Stimulated activated CD4-positive, alpha-beta T cell treated with anti-CD3 and anti-CD28 coated beads, Interleukin-1b, Interleukin-23, amount 100 ng/mL, for 24 hours (primary cell): ENCODE results near the gene BCL10.

Source experiments
- DNase-seq, 4 experiments: peaks; one replicate each; pipeline ENCODE4 v3.0.0-alpha.2; 2020; ENCODE audit warnings: low read depth in 4 of 4, low spot score in 1 of 4

BCL10 gene

GRCh38 chr1:85300140-85300539, 23.7 kb upstream of the BCL10 start:
- DNase-seq = no peak

- peak in 3 of 4 experiments; percentile 36 to 58 (median 57) for DNase-seq
These were observed 21.6 kb upstream of the BCL10 start for GRCh38 chr1:85297855-85298629.

GRCh38 chr1:85297538-85297854, 21.1 kb upstream of the BCL10 start:
- DNase-seq = no peak

DNA sequence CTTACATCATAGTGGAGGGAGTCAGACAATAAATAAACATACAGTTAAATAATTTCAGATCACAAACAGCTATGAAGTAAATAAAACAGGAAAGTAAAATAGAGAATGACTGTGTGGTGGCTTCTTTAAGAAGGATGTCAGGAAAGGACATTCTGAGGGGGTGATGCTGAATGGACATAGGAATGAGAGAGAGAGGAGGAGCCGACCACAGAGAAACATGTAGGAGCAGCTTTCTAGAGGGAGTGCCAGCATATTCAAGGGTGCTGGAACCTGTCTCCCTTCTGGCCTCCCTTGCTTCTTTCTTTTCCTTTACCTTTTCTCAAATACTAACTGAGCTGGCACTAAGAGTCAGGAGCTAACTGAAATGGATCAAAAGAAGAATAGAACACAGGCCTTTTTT, 20.5 kb upstream of the BCL10 start:
- no peak for DNase-seq

- no peak for DNase-seq
These were observed 19.2 kb upstream of the BCL10 start for GRCh38 chr1:85295654-85296053.

GRCh38 chr1:85295006-85295431, 18.6 kb upstream of the BCL10 start:
- DNase-seq = no peak

GRCh38 chr1:85290826-85291225, 14.4 kb upstream of the BCL10 start:
- no peak for DNase-seq

DNA sequence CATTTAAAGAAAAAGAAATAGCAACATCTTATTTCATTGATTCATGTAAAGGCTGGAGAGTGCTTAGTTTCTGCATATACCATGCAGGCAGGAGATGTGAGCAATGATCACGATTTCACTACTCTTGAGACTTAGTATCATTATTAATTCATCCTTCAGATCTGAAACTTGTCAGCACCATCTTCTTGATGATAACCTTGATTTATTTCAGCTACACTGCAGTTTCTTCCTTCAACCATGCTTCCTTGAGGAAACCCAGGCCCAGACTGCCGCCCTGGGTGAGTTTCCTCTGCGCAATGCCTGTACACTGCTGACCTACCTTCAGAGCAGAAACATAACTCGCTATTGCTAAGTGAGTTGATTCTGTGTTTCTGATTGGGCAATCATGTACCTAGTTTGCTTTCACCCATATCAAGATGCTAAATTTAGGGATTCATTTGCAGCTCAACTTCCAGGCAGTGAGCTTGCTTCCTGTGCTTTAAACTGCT, 13.5 kb upstream of the BCL10 start:
- no peak for DNase-seq

DNA sequence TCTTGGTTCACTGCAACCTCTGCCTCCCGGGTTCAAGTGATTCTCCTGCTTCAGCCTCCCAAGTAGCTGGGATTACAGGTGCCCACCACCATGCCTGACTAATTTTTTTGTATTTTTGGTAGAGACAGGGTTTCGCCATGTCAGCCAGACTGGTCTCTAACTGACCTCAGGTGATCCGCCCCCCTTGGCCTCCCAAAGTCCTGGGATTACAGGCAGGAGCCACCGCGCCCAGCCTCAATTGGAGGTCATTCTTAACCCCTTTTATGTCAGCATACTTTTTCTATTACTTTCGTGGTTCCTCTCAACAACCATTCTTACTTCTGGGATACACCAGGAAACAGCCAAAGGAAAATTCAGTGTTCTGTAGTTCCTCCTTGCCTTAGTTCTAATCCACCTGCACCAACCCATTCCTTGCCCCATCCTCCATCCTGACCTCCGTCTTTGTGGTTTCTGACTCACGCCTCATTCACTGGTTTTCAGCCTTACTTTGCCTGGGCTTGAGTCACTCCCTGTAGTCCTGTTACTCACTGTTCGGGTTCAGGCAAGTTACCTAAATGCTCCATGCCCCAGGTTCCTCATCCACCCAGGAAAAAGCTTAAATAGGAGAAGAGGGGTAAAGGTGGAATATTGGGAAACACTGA, 12.9 kb upstream of the BCL10 start:
- DNase-seq = no peak

GRCh38 chr1:85284202-85284601, 7.8 kb upstream of the BCL10 start:
- DNase-seq = no peak

- no peak for DNase-seq
These were observed 7.2 kb upstream of the BCL10 start for GRCh38 chr1:85283475-85284199.

GRCh38 chr1:85282424-85282823, 6.0 kb upstream of the BCL10 start:
- DNase-seq = no peak

DNA sequence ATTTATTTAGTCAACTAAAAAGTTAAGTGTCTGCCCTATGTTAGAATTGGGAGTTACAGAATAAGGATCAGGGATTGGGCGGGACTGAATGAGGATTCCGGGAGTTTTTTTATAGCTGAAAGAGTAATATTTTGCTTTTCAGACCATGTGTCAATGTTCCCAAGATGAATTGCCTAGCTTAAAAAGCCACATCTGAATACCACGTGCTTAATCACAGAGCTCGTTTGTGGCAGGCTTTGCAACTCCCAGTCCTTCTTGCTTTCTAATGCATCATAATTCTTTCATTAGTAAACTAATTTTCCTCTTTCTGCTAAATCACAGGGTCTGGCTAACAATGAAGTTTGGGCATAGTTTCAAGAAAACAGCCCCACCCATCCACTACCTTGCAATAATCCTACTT, 4.2 kb upstream of the BCL10 start:
- no peak for DNase-seq

DNA sequence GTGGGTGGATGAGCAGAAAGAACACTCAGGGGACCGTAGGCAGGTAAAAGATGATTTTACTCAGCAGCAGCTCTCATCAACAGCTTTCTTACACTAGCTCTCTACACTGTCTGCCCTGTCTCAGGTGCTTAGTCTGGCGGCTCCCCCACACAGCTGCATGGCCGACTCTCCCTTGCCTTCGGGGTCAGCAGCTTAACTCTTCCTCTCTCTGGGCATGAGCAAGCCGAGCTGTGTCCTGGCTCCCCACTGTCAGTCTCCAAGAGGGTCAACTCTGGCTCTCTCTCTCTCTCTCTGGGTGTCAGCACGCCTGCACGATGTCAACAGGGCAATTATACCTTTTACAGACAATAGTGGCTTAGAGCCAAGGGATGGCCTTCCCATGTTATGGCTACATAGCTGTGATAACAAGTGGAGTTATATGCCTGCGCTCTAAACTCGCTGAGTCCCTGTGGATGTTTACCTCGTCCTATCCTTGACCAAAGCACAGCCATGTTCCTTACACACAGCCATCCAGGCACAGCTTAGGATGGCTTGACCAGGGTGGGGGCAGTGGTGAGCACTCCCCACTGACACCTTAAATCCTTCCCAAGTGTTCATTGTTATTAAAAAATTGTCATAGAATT, 3.1 kb upstream of the BCL10 start:
- DNase-seq = no peak

DNA sequence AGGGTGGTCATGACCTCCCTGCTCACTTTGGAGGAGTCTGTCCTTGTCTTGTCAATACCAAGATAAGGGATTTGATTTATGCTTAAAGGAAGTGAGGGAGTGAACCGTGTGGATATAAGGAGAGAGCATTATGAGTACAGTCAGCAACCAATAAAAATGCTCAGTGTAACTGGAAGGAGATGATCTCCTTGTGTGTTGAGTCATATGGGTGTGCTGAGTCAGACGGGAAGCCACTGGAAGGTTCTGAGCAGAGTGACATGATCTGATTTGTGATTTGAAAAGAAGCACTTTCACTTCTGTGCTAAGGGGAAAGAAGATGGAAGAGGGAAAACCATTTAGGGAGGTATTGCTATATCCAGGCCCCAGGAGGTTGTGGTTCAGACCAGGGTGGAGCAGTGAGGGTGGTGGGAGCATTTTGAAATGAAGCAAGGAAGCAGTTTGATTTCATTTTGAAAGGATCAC, 2.5 kb upstream of the BCL10 start:
- DNase-seq = peak in 1 of 4 experiments; percentile 25

- no peak for DNase-seq
These were observed 1.4 kb upstream of the BCL10 start for GRCh38 chr1:85277802-85278201.

GRCh38 chr1:85276978-85277639, 677 bp upstream of the BCL10 start:
- DNase-seq = no peak

GRCh38 chr1:85275701-85276214, 674 bp downstream of the BCL10 start:
- no peak for DNase-seq

DNA sequence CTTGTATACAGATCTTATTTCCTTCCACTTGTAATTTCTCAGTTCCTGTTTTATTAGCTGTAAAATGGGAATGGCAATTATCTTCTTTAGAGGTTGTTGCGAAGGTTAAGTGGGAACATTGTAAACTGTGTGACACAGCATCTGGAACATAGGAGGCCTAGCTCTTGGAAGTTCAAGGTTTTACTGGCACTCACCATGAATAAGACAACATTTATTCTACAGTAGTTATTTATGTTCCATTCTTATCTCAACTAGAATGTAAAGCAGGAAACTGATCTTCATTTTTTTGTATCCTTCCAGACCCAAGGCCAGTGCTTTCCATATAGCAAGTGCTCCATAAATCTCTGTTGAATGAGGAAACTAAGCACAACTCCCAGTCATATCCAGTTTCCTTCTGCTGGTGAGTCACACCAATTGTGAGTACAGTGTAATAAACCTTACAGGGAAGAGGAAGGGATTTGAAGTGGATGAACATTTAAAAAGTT, 1.4 kb downstream of the BCL10 start:
- DNase-seq = no peak

GRCh38 chr1:85273397-85273796, 3.0 kb downstream of the BCL10 start:
- no peak for DNase-seq
